Mucosa of gallbladder (tissue), 1 donor: ENCODE measurements around the gene LPIN3. TPM values are rescaled to one million over a fixed set of nuclear protein-coding genes. Genes with fewer than 3 reads are reported as not detected.

ENCODE experiments used
- DNase-seq: peaks from one replicate; pipeline ENCODE4 v3.0.0-alpha.2; 2020; ENCODE audit warnings: low spot score
- total RNA-seq: library from RNA; stranded (reverse); gene quantifications from one replicate; pipeline ENCODE4 v1.2.1, GENCODE V29; 2021
- donor health status: DM: no; HTN: no; CAD: no.

LPIN3 gene
- total RNA-seq, 1 donor from 2014 or later = 41.8 TPM

- peak; percentile 27 for DNase-seq
Observed at GRCh38 chr20:41392871-41393704, 52.5 kb downstream of the LPIN3 start.

GRCh38 chr20:41393705-41394066 lies 53.1 kb downstream of the LPIN3 start:
- no peak for DNase-seq

GRCh38 chr20:41394081-41394480 lies 53.5 kb downstream of the LPIN3 start:
- DNase-seq = no peak

GRCh38 chr20:41394931-41395666 lies 54.5 kb downstream of the LPIN3 start:
- no peak for DNase-seq

GRCh38 chr20:41395667-41396664 lies 55.3 kb downstream of the LPIN3 start:
- DNase-seq = no peak

GRCh38 chr20:41398408-41398807 lies 57.8 kb downstream of the LPIN3 start:
- peak; percentile 71 for DNase-seq

GRCh38 chr20:41403604-41404003 lies 63.0 kb downstream of the LPIN3 start:
- DNase-seq = no peak

GRCh38 chr20:41405436-41405835 lies 64.8 kb downstream of the LPIN3 start:
- no peak for DNase-seq

- DNase-seq = no peak
Observed at GRCh38 chr20:41406353-41406752, 65.7 kb downstream of the LPIN3 start.

GRCh38 chr20:41406896-41407444 lies 66.3 kb downstream of the LPIN3 start:
- no peak for DNase-seq

GRCh38 chr20:41407607-41408006 lies 67.0 kb downstream of the LPIN3 start:
- no peak for DNase-seq

GRCh38 chr20:41408156-41408794 lies 67.7 kb downstream of the LPIN3 start:
- DNase-seq = no peak

GRCh38 chr20:41408986-41409385 lies 68.4 kb downstream of the LPIN3 start:
- no peak for DNase-seq

Other genes starting within 250 kb of the LPIN3 start
- 138 TPM for gene PLCG1, start 203.3 kb upstream of the LPIN3 start, total RNA-seq
- 47.3 TPM for gene ZHX3, start 23.1 kb upstream of the LPIN3 start, total RNA-seq
- gene EMILIN3, start 26.0 kb downstream of the LPIN3 start, total RNA-seq = 0.63 TPM